Activated T-cell treated with anti-CD3 and anti-CD28 coated beads for 48 hours (primary cell): ENCODE measurements around the gene CCL19.

Source experiments
- DNase-seq: peaks from one replicate; pipeline ENCODE4 v3.0.0-alpha.2; 2020; ENCODE audit warnings: low read depth

Gene CCL19

DNA sequence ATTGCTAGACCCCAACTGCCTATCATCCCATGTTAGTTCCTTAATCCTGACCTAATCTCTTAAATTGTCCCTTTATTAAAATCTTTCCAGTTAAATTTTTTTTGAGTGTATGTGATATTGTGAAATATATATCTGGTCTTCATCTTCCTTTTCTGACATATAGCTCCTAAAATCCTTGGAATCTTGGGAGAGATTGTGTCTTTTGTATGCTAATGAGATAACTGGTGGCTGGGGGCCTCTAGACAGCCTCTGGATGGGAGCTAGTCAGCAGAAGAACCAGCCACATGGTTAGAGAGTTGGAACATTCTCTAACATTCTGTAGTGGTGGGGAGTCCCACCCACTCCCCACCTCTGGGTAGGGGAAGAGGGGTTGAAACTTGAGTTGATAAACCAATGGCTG, 3.7 kb upstream of the CCL19 start:
- no peak for DNase-seq

DNA sequence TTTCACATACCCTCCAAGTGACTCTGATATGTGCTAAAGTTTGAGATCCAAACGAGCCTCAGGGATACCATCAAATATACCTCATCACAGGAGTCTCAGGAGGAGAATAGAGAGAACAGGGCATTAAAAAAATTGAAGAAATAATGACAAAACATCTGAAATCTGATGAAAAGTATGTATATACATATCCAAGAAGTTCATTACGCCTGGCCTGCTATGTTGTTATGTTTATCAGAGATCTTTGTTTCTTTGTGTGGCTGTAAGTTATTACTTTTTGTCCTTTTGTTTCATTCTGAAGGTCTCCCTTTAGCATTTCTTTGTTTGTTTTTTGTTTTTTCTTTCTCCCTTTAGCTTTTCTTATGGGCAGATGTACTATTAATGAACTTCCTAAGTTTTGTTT, 2.5 kb upstream of the CCL19 start:
- DNase-seq = no peak

DNA sequence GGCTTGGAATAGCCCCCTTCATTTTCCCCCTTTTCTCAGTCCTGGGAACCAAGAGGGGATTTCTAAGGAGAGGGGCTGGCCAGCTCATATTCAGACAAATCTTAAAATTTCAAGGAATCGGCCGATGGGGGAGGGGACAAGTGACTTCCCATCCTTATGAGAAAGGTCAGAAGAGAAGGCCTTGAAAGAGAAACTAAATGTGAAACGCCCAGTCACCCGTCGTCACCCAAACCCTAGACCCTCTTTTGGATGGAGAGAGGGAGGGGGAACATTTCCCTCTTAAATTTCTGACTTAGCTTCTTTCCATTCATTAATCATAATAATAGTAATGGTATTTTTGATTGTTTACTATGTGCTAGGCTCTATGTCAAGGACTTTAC, 850 bp upstream of the CCL19 start:
- no peak for DNase-seq

DNA sequence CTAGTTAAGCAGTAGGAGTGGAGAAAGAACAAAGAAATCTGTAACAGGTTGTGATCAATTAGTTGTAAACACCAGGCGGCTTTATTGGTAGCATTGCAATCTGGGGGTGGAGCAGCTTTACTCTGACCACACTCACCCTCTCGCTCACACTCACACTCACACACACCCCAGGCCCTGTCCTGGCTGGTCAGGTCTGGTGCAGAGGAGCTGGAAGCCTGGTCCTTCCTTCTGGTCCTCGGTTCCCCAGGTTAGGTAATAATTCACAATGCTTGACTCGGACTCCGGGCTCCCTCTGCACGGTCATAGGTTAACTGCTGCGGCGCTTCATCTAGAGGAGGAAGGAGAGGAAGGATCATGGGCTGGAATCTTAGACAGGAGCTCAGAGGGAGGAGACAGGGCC, 1.6 kb downstream of the CCL19 start:
- no peak for DNase-seq

DNA sequence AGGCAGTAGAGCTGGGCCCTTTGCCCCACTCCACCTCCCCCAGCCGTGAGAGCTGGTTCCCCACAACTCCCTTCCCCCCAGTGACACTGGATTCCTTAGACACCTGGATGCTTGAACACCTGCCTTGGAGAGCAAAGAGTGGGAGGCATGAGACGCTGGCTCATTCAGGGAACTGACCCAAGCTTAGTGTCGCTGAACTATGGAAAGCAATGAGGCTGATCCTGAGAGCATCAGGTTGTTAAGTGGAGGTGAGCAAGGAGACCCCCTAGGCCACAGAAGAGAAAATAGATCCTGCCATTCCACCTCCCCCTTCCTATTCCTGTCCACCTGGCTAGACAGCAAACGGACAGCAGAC, 2.0 kb downstream of the CCL19 start:
- no peak for DNase-seq

DNA sequence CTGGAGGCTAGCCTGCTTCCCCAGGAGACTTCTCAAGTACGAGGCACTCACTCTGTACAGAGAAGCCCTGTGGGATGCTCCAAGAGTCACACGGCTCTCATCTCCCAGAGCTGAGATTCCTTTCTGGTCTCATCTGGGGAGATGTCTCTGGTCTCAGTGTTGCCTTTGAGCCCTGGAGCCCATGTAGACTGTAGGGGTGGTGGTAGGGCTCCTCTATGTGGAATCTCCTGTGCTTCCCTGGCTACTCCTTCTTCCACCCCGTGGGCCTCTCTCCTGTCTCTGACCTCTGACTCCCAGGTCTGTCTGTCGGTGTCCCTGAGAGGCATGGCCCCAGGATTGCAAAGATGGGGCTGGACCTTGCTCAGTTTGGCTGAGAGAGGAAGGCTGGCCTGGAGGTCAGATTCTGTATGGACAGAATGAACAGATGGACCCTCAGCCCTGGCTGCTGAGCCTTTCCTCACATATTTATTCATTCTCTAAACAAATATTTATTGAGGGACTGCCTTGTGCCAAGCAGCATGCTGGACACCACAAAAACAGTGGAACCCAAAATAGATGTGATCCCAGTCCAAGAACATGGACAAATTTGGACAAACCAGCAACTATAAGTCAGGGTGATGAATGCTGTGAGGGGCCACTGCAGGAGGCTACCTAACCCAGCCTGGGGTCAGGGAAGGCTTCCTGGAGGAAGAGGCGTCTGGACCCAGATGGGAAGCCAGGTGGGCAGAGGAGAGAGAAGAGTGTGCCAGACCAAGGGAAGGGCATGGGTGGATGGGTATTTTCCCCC, 2.6 kb downstream of the CCL19 start:
- DNase-seq = no peak

DNA sequence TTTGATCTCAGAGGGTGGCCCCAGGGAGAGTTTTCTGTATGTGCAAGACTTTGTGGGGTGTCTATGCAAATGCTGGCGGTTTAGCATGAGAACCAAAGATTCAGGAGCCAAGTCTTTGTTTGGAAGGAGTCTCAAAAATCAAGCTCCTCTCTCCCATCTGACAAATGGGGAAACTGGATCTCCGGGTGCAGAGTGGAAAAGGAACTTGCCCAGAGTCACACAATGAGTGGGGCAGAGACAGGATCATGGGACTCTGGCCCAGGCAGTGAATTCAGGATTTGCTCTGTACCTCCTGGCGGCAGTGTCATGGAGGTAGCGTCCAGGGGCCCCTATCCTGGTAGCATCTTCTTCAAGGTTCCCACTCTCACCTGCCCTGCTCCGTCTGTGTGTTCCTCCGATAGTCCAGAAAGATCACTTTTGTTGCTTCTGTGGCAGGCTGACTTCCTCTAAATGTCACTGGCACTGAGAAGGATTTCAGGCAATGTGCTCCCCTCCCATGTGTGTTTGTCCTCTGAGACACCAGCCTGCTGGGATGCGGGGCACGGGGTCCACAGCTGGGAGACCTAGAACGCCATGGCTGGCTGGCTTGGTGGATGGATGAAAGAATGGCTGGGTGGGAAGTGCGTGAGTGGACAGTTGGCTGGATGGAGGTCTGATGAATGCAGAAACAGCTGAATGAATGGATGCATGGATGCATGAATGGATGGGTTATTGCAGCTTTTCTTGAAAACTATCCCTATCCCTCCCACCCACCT, 3.6 kb downstream of the CCL19 start:
- DNase-seq = no peak

DNA sequence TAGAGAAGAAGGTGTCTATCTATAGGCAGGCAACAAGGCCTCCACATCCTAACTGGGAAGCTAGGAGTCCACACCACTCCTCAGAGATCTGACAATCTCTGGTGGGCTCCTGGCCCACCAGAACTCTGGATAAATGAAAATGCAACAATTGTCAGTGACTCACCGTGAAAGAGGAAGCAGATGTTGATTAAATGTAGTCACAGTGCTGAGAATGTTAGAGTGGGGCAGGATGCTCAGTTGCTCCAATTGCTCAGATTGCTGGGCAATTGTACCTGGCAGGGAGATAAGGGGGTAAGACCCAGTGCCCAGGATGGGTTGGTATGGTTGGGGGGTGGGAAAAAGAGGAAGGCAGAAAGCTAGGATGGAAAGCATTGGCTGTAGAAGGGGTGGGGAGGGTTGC, 4.3 kb downstream of the CCL19 start:
- no peak for DNase-seq

DNA sequence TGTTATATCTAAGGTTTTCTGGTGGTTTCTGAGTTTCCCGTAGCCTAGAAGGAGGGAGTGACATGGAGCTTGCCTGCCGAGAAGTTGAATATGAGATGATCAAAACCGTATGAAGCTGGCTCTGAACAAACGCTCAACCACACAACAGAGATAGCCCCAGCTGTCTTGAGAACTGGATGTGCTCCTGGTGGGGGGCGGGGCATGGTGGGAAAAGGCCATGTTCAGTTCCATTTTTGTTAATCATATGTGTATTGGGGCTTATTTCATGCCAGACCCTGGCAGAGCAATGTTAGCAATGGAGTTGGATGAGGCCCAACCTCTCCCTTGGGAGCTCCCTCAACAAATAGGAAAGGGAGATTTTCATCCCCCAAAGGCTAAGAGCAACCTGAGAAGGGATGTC, 4.8 kb downstream of the CCL19 start:
- no peak for DNase-seq

DNA sequence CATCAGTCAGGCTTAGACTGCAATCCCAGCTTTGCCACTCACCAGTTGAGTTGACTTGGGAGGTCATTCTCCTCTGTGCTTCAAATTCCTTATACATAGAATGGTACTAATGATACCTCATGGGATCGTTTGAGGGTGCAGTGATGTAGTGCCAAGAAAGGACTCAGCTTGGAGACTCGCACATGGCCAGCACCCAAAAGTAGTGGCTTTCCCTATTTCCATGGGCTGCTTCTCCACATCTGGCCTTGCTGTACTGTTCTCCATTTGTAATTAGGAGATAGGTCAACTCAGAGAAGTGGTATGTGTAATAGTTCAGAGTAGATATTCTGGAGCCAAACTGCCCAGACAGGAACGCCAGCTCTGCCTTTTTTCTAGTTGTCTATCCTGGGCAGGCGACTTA, 5.5 kb downstream of the CCL19 start:
- DNase-seq = no peak

DNA sequence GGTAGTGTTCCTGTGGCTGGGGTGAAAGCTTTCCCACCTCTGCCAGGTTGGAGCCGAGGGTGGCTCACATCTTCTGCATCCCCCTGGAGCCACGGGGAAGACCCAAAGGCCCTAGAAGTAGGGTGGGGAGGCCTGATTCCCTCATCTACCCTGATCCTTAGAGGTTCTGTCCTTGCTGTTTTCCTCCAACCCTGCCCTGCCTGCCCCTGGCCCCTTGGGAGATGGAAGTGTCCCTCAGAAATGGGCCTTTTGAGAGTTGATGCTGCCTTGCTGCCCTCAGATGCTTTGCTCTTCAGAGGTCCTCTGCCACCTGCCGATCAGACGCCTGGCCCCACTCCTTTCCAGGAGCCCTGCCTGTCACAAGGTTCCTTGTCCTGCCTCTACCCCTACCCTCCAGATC, 6.3 kb downstream of the CCL19 start:
- DNase-seq = no peak

DNA sequence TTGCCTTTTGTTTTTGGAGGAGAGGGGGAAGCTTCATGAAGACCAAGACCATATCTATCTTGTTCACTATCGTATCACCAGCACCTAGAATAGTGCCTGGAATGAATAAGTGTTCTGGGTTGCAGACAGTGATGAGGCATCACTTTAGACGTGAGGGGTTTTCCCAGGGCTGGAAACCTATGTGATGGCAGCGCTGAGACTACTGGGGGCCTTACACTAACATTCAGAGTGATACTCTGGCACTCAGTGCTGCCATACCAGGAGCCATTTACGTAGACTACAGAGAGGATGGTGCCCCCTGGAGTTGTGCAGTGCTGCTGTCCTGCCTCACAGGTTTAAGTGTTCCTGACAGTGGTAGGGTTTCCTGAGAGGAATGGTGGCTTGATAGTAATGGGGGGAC, 6.9 kb downstream of the CCL19 start:
- DNase-seq = peak; percentile 16

DNA sequence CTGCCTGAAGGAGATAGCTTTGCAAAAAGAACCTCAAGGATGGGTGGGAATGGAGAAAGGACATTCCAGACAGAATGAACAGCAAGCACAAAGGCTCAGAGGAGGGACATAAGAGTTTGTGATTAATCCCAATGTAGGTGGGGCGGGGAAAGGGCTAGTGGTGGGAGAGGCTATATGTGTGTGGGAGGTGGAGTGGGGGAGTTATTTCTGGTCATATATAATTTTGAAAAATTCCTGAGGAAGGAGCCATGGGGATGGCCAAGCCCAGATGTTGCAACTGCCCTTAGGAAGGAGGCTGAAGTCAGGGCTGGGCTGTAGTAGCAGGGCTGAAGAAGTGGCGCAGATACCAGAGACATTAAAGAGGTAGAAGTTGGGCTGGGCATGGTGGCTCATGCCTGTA, 15.2 kb downstream of the CCL19 start:
- no peak for DNase-seq

DNA sequence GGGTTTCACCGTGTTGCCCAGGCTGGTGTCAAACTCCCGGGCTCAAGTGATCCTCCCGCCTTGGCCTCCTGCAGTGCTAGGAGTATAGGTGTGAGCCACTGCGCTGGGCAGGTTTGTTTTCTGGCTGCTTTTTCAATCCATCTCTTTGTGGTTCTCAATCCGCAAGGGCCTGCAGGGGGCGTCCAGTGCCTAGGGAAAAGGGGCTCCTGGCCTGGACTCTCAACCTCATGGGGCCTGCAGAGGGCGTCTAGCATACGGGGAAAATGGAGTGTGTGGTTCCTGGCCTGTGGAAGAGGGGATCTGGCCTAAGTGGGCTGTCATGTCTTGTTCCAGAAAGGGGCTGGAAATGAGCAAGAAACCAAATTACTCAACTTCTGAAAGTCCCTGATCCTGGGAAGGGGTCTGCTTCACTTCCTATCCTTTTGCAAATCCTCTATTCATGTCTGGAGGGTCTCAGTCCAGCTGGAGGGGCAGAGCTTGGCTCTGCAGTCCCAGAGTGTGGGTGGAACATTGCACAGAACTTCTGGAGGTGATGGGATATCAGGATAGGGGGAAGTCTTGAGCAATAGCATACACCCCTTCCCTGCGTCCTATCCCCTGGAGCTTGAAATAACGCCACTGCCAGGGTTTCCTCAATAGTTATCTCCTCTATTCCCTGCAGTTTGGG, 15.9 kb downstream of the CCL19 start:
- peak; percentile 61 for DNase-seq

DNA sequence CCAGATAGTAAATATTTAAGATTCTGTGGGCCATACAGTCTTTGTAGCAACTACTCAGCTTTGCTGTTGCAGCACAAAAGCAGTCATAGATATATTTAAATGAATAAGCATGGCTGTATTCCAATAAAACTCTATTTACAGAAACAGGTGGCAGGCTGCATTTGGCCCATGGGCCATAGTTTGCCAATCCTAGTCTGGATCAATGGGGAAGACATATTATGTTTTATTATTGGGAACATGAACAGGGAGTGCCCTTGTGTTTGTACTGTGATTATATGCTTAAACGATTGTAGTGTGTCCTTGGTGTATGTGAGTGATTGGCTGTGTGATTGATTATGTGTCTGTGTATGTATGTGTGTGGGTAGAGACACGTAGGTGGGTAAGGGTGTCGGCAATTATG, 16.6 kb downstream of the CCL19 start:
- DNase-seq = no peak

DNA sequence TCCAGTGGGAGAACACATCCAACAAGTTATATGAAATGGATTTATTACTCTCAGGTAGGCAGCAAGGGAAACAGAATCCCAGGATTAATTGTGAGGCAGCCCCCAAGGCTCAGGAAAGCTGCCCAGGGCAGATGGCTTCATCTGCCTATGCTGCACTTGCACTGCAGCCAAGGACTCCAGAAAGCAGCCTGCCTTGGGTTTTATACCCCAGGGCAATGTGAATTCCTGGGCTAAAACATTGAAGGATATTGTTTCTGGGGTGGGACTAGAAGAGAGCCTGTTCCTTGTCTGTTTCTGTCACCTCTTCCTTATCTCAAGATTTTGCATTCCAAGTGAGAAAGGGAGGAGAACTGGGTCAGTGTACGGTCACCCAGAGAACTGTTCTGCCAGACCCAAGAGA, 19.8 kb downstream of the CCL19 start:
- DNase-seq = no peak

DNA sequence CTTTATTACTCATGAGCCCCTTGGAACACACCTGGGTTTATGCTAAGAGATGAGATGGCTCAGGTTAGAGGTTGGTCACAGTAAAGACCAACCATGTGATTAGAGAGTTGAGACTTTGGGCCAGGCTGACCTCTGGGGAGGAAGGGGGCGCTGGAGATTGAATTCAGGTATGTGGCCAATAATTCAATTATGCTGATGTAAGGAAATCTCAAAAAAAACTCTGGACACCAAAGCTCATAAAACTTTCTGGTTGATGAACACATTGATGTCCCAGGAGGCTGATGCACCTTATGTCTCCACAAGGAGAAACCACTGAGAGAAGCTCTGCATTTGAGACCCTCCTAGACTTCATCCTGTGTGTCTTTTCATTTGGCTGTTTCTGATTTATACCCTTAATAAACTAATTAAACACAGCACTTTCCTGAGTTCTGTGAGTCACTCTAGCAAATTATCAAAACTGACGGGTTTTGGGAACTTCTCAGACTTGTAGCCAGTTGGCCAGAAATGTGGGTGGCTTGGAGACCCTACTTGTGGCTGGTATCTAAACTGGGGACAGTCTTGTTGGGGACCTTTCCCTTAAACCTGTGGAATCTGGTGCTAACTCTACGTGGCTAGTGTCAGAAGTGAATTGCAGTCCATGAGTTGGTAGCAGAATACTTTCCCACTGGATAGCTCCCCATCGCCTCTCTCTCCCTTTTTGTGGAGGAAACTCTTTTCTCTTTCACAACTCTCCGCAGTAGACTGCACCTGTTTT, 21.1 kb downstream of the CCL19 start:
- DNase-seq = no peak

DNA sequence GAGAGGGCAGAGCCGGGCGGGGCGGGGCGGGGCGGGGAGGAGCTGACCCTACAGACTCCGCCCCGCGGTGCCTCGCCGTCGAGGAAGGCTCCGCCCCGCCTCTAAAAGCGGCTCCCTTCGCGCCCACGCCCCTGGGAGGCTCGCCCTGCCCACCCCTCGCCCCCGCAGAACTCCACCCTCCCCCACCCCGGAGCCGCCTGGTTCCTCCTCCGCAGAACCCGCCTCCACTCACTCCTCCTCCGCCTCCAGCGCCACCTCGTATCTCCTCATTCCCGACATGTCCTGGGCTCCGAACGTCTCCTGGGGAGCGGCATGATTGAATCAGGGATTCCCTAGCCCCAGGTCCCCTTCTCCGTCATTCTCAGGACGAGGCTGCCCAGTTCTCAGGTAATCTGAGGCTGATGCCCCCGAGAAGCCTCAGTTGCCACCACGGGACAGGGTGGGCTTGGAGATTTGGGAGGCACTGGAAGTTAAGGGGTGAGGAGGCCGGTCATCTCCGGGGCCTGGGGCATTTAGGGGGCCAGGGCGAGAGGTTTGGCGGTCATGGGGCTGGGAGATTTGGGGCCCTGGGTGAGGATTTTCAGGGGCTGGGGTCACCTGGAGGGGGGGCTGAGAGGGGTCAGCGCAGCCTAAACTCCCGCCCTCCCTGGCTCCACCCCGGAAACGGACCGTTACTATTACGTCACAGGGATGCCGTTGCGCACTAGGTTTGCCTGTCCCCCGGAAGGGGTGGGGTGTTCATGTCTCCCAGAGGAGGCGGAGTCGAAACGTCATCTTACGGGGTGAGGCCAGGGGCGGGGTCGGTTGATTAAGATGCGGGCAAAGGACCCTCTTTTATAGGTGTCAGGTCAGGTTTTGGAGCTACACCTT, 25.5 kb downstream of the CCL19 start:
- DNase-seq = peak; percentile 75

DNA sequence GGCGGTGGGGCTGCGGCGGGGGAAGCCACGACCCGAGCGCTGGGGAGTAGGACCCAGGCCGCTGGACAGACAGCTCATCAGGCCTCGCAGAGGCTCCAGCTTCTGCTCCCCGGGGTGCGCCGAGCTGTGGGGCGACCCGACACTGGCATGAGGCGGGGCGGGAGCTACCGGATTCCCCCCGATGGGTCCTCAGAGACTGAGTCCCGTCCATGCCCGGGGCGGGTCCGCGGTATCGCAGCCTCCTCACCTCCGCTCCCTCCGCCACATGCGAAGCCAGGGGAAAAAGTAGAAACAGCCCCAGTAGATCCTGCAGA, 26.1 kb downstream of the CCL19 start:
- no peak for DNase-seq

DNA sequence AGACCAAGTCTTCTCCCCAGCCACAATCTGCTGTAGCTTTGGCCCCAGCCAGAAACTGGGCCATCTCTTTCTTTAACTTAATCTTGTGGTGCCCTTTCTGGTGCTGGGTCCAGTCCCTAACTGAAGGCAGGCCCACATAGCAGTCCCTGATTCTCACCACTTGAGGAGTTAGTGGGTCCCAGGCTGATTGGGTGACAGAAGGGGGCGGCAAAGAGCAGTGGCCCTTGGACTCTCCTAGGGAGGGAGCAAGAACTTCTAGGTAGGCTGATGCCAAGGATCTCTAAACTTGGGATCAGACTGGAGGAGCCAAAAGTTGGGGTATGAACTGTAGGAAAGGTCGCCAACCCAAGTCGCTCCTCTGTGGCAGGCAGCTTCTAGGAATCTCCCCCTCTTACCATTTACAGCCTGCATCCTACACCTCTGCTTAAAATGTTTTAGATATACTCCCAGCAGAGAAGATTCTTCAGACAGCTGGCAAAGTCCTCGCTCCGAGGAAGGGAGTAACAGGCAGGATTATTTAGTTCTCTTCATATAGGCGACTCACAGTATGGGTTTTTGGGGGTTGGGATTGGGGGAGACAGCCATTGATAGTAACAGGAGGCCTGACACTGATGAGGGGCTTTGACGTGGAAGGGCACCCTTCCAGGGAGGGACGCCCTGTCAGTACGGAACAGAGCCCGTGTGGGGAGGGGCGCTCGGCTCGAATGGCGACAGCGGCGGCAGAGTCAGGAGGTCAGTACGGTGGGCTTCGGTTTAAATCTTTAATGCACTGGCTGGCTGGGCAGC, 26.6 kb downstream of the CCL19 start:
- peak; percentile 77 for DNase-seq

DNA sequence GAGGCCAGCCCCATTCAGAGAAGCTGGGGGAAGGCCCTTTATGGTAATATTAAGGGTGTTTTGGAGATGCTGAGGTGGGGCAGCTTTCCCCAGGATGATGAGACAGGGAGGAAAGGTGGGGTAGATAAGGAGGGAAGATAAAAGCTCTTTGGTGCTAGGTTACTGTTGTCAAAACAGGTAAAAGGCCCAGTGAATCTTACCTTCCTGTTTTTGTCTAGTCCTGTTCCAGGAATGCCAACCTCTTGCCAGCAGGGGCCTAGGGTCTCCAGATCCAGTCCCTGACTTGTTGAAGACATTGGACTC, 27.8 kb downstream of the CCL19 start:
- DNase-seq = no peak
